H1 (cell line): ENCODE data around the gene RABEPK. TPM values are rescaled to one million over a fixed set of nuclear protein-coding genes. Genes with fewer than 3 reads are reported as not detected.

Source experiments
- KDM4A ChIP-seq: IDR thresholded peaks from one replicate; pipeline ENCODE4 v1.7.1; 2012; ENCODE audit warnings: low read depth, mild to moderate bottlenecking, moderate library complexity, low read length, inconsistent platforms; ENCODE audit not compliant: severe bottlenecking
- RBBP5 ChIP-seq: IDR thresholded peaks from 2 replicates; pipeline ENCODE4 v1.7.1; 2012; ENCODE audit warnings: low read depth, mild to moderate bottlenecking, inconsistent platforms, low read length, moderate library complexity, borderline replicate concordance
- SP4 ChIP-seq: IDR thresholded peaks from 2 replicates; pipeline ENCODE4 v1.6.1; 2012; ENCODE audit warnings: low read length, inconsistent platforms
- polyA plus RNA-seq, 7 experiments: library from polyadenylated mRNA; depleted of rRNA in 3 of 7; stranded (reverse) in 5 of 7; unstranded in 2 of 7; fragments of >200 nt in 5 of 7; fragments of 200-250 nt in 2 of 7; gene quantifications; 1 replicate in 5 of 7; 2 replicates in 1 of 7; 4 replicates in 1 of 7; pipeline versions ENCODE4 v1.2.1 to v1.2.3, GENCODE V29; 2011 to 2013; ENCODE audit warnings: missing spikeins in 2 of 7, mixed read lengths in 2 of 7
- total RNA-seq: library from RNA; stranded (reverse); fragmentation: NEBNext Ultra II Directional; extraction: Animal tissue kit (Norgen Biotek cat#: 25700); gene quantifications from 2 replicates; pipeline ENCODE4 v1.2.1, GENCODE V29; 2021

RABEPK gene
- total and polyA plus RNA-seq, 2 of the 8 experiments (the other 6 are each of a cell fraction or from before 2014, with no cell fraction given) = 26.3 to 34.3 TPM

GRCh38 chr9:125276771-125277170, 76.4 kb downstream of the RABEPK start (continued):
- TF ChIP-seq SP4 (no peak), RBBP5 (no peak), KDM4A (no peak)
